HCT116 (cell line): ENCODE measurements around the gene SMURF1.

Experiments
- CBX3 ChIP-seq: IDR thresholded peaks from 2 replicates; pipeline ENCODE4 v1.6.1; 2012; ENCODE audit warnings: low read depth
- CEBPB ChIP-seq: IDR thresholded peaks from 2 replicates; pipeline ENCODE4 v1.6.1; 2012; ENCODE audit warnings: low read depth
- EZH2 ChIP-seq: fragments of 200-600 bp; sonication (generic); IDR thresholded peaks from 2 replicates; pipeline ENCODE4 v1.6.1; 2017; ENCODE audit warnings: antibody characterized with exemption, mixed run types
- EZH2phosphoT487 ChIP-seq: fragments of 200-600 bp; IDR thresholded peaks from 2 replicates; pipeline ENCODE4 v1.6.1; 2018; ENCODE audit warnings: antibody characterized with exemption, borderline replicate concordance
- FOSL1 ChIP-seq: IDR thresholded peaks from 2 replicates; pipeline ENCODE4 v1.6.1; 2012; ENCODE audit warnings: low read depth
- POLR2A ChIP-seq: IDR thresholded peaks from 2 replicates; pipeline ENCODE4 v1.7.0; 2011; ENCODE audit warnings: borderline replicate concordance; ENCODE audit not compliant: insufficient read depth, insufficient read length; ENCODE audit errors: extremely low read depth
- POLR2AphosphoS5 ChIP-seq: IDR thresholded peaks from 2 replicates; pipeline ENCODE4 v1.6.1; 2011; ENCODE audit warnings: mild to moderate bottlenecking, low read depth, low read length, moderate library complexity
- RAD21 ChIP-seq: IDR thresholded peaks from 2 replicates; pipeline ENCODE4 v1.6.1; 2012; ENCODE audit warnings: low read depth, mild to moderate bottlenecking
- ZFX ChIP-seq: fragments of 450-650 bp; IDR thresholded peaks from 2 replicates; pipeline ENCODE4 v1.6.1; 2017
- TF ChIP-seq, protein P1 (sequence below), 3 experiments: fragments of 200-600 bp in 1 of 3; sonication (generic) in 1 of 3; IDR thresholded peaks in 2 of 3; conservative IDR thresholded peaks in 1 of 3; 2 replicates each; pipeline ENCODE4 v1.5.1; 2012 to 2017; ENCODE audit warnings: low read depth in 2 of 3, low read length in 2 of 3, antibody characterized with exemption in 1 of 3, borderline replicate concordance in 1 of 3, control low read depth in 1 of 3, mild to moderate bottlenecking in 1 of 3, mixed read lengths in 1 of 3, mixed run types in 1 of 3, moderate library complexity in 1 of 3; ENCODE audit not compliant: insufficient read depth in 1 of 3

GRCh38 chr7:98982686-98983085 is 161.2 kb downstream of the SMURF1 start:
- TF ChIP-seq, protein P1, sequence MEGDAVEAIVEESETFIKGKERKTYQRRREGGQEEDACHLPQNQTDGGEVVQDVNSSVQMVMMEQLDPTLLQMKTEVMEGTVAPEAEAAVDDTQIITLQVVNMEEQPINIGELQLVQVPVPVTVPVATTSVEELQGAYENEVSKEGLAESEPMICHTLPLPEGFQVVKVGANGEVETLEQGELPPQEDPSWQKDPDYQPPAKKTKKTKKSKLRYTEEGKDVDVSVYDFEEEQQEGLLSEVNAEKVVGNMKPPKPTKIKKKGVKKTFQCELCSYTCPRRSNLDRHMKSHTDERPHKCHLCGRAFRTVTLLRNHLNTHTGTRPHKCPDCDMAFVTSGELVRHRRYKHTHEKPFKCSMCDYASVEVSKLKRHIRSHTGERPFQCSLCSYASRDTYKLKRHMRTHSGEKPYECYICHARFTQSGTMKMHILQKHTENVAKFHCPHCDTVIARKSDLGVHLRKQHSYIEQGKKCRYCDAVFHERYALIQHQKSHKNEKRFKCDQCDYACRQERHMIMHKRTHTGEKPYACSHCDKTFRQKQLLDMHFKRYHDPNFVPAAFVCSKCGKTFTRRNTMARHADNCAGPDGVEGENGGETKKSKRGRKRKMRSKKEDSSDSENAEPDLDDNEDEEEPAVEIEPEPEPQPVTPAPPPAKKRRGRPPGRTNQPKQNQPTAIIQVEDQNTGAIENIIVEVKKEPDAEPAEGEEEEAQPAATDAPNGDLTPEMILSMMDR (IDR thresholded peaks at IDR 0.05 in 2 of 3, conservative IDR thresholded peaks at IDR 0.05 in 1 of 3; ENCODE audit: borderline replicate concordance in 1 of 3, insufficient read depth in 1 of 3, low read depth in 2 of 3, low read length in 2 of 3) = no peak
- TF ChIP-seq FOSL1 (no peak), EZH2 (no peak), POLR2AphosphoS5 (no peak), CEBPB (no peak), EZH2phosphoT487 (no peak), POLR2A (no peak), CBX3 (no peak), ZFX (no peak), RAD21 (no peak)
